ENCODE data around the gene KCMF1.

Gene KCMF1

GRCh38 chr2:85087541-85087940 lies 116.6 kb downstream of the KCMF1 start:
- no peak for FAIRE-seq

GRCh38 chr2:85088921-85089320 lies 118.0 kb downstream of the KCMF1 start:
- FAIRE-seq = no peak

GRCh38 chr2:85089585-85089984 lies 118.6 kb downstream of the KCMF1 start:
- no peak for FAIRE-seq

- FAIRE-seq = no peak
Observed at GRCh38 chr2:85091838-85092237, 120.9 kb downstream of the KCMF1 start.

GRCh38 chr2:85095094-85095493 lies 124.1 kb downstream of the KCMF1 start:
- no peak for FAIRE-seq

GRCh38 chr2:85096616-85097015 lies 125.7 kb downstream of the KCMF1 start:
- FAIRE-seq = no peak

- no peak for FAIRE-seq
Observed at GRCh38 chr2:85104228-85104627, 133.3 kb downstream of the KCMF1 start.

GRCh38 chr2:85106489-85107180 lies 135.7 kb downstream of the KCMF1 start:
- FAIRE-seq = no peak

Data from endometrium (tissue), 2 donors.